ENCODE results near the gene CERK.

DNA sequence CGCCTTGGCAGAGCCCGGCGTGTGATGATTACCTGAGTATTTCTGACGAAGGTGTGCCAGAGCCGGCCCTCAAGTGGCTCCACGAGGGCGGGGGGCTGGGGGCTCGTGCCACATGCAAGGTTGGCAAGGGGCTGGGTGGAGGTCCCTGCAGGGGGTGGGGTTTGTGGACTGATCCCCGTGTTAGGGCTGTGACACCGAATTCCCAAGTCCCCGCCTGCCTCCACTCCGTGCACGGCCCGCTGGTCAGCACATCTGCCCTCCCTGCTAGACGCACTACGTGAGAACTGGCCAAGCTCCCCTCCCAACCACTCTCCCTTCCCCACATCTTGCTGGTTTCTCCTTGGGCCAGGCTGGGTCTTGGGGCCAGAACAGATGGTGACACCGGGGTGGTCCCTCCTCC lies 83.6 kb downstream of the CERK start:
- TF ChIP-seq, protein P1, sequence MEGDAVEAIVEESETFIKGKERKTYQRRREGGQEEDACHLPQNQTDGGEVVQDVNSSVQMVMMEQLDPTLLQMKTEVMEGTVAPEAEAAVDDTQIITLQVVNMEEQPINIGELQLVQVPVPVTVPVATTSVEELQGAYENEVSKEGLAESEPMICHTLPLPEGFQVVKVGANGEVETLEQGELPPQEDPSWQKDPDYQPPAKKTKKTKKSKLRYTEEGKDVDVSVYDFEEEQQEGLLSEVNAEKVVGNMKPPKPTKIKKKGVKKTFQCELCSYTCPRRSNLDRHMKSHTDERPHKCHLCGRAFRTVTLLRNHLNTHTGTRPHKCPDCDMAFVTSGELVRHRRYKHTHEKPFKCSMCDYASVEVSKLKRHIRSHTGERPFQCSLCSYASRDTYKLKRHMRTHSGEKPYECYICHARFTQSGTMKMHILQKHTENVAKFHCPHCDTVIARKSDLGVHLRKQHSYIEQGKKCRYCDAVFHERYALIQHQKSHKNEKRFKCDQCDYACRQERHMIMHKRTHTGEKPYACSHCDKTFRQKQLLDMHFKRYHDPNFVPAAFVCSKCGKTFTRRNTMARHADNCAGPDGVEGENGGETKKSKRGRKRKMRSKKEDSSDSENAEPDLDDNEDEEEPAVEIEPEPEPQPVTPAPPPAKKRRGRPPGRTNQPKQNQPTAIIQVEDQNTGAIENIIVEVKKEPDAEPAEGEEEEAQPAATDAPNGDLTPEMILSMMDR (IDR thresholded peaks at IDR 0.05; ENCODE audit: poor library complexity, severe bottlenecking): no peak
- TF ChIP-seq RAD21 (conservative IDR thresholded peaks at IDR 0.05) (no peak), EZH2 (IDR thresholded peaks at IDR 0.05; ENCODE audit: borderline replicate concordance, insufficient read depth, low read length, poor library complexity, severe bottlenecking) (no peak), TAF1 (IDR thresholded peaks at IDR 0.05; ENCODE audit: low read depth) (no peak), EP300 (conservative IDR thresholded peaks at IDR 0.05; ENCODE audit: poor library complexity, severe bottlenecking) (no peak), POLR2AphosphoS5 (IDR thresholded peaks at IDR 0.05) (no peak), MXI1 (conservative IDR thresholded peaks at IDR 0.05; ENCODE audit: poor library complexity, severe bottlenecking) (no peak)
